HL-60 (cell line): ENCODE results near the gene PRDM5.
A peak's percentile ranks its signal among the peaks of the same experiment; 100 is the strongest.

Experiments used
- DNase-seq, 2 experiments: peaks; one replicate each; pipeline ENCODE4 v3.0.0-alpha.2; 2010 to 2020; ENCODE audit warnings: low read depth in 1 of 2, low spot score in 1 of 2
- H3K27ac ChIP-seq: fragments of 250-450 bp; sonication (Bioruptor Pico); replicated peaks from 2 replicates; pipeline ENCODE4 v1.5.1; 2020; ENCODE audit warnings: mild to moderate bottlenecking, moderate library complexity
- H3K27me3 ChIP-seq: fragments of 250-450 bp; sonication (Bioruptor Pico); 2 replicates; pipeline ENCODE4 v1.5.1; 2021; ENCODE audit warnings: mild to moderate bottlenecking, moderate library complexity; ENCODE audit not compliant: insufficient read depth, poor library complexity, severe bottlenecking
- H3K4me3 ChIP-seq: replicated peaks from 2 replicates; pipeline ENCODE4 v1.5.1; 2011; ENCODE audit warnings: mild to moderate bottlenecking, control low read depth, low read length; ENCODE audit not compliant: insufficient read depth
- GABPA ChIP-seq: IDR thresholded peaks from 2 replicates; pipeline ENCODE4 v1.6.1; 2012; ENCODE audit warnings: low read depth
- POLR2AphosphoS5 ChIP-seq: IDR thresholded peaks from 2 replicates; pipeline ENCODE4 v1.6.1; 2012; ENCODE audit warnings: low read depth
- SPI1 ChIP-seq: IDR thresholded peaks from 2 replicates; pipeline ENCODE4 v1.6.1; 2012; ENCODE audit warnings: low read depth, mild to moderate bottlenecking, borderline replicate concordance
- TF ChIP-seq, protein P1 (sequence below): IDR thresholded peaks from 2 replicates; pipeline ENCODE4 v1.6.1; 2012; ENCODE audit warnings: low read depth; ENCODE audit not compliant: insufficient replicate concordance
- TF ChIP-seq, protein P2 (sequence below): IDR thresholded peaks from one replicate; pipeline ENCODE4 v1.5.1; 2011; ENCODE audit warnings: low read length, control low read depth, inconsistent platforms; ENCODE audit not compliant: insufficient read depth

Gene PRDM5

DNA sequence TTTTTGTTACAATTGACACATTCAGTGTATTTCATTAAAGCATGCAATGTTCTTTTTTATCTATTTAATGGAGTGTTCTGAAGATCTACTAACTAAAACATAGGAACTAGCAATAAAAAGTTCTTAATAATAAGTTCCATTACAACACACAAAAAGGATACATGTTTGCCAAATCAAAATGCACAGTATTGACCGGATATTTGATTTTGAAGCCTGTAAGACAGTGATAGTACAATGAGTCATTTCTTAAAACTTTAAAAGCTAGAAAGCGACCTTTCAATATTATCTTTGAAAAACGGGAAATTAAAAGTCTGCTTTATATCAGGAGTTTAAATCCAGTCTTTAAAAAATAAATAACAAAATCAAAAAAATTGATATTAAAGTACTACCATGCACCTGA, 2.4 kb upstream of the PRDM5 start:
- DNase-seq, result no peak
- H3K27me3 ChIP-seq, result no peaks in the 10 kb centered on the region
- no peak for TF ChIP-seq POLR2AphosphoS5
- TF ChIP-seq, protein P1, sequence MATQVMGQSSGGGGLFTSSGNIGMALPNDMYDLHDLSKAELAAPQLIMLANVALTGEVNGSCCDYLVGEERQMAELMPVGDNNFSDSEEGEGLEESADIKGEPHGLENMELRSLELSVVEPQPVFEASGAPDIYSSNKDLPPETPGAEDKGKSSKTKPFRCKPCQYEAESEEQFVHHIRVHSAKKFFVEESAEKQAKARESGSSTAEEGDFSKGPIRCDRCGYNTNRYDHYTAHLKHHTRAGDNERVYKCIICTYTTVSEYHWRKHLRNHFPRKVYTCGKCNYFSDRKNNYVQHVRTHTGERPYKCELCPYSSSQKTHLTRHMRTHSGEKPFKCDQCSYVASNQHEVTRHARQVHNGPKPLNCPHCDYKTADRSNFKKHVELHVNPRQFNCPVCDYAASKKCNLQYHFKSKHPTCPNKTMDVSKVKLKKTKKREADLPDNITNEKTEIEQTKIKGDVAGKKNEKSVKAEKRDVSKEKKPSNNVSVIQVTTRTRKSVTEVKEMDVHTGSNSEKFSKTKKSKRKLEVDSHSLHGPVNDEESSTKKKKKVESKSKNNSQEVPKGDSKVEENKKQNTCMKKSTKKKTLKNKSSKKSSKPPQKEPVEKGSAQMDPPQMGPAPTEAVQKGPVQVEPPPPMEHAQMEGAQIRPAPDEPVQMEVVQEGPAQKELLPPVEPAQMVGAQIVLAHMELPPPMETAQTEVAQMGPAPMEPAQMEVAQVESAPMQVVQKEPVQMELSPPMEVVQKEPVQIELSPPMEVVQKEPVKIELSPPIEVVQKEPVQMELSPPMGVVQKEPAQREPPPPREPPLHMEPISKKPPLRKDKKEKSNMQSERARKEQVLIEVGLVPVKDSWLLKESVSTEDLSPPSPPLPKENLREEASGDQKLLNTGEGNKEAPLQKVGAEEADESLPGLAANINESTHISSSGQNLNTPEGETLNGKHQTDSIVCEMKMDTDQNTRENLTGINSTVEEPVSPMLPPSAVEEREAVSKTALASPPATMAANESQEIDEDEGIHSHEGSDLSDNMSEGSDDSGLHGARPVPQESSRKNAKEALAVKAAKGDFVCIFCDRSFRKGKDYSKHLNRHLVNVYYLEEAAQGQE, result no peak
- TF ChIP-seq SPI1, result no peak
- TF ChIP-seq, protein P2, sequence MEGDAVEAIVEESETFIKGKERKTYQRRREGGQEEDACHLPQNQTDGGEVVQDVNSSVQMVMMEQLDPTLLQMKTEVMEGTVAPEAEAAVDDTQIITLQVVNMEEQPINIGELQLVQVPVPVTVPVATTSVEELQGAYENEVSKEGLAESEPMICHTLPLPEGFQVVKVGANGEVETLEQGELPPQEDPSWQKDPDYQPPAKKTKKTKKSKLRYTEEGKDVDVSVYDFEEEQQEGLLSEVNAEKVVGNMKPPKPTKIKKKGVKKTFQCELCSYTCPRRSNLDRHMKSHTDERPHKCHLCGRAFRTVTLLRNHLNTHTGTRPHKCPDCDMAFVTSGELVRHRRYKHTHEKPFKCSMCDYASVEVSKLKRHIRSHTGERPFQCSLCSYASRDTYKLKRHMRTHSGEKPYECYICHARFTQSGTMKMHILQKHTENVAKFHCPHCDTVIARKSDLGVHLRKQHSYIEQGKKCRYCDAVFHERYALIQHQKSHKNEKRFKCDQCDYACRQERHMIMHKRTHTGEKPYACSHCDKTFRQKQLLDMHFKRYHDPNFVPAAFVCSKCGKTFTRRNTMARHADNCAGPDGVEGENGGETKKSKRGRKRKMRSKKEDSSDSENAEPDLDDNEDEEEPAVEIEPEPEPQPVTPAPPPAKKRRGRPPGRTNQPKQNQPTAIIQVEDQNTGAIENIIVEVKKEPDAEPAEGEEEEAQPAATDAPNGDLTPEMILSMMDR, result no peak
- no peak for TF ChIP-seq GABPA

DNA sequence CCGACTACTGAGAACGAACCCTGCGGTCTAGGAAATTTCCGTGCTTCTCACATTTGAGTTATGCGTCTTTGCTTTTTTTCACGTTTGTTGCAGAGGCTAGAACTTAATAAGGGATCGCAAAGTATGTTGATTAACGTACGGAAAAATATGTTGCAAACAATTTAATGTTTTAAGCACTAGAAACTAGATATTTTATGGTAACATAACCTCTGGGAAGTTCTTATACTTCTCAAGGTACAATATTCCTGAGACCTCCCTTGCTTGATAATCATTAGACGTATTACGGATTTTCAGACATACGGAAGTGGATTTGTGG, 639 bp upstream of the PRDM5 start:
- Histone ChIP-seq H3K4me3 (peak overlapping the region; percentile 68), H3K27ac (0 out of 2 replicates have a peak overlapping the region, but pooled peaks have one; percentile 1), H3K27me3 (no peaks in the 10 kb centered on the region)
- no peak for DNase-seq
- TF ChIP-seq GABPA, result no peak
- TF ChIP-seq, protein P2, result no peak
- no peak for TF ChIP-seq POLR2AphosphoS5
- TF ChIP-seq SPI1, result no peak
- TF ChIP-seq, protein P1, result no peak

More for the DNA sequence above, 2.4 kb upstream of the PRDM5 start:
- Histone ChIP-seq H3K4me3 (no peak overlapping the region), H3K27ac (no peak overlapping the region)

DNA sequence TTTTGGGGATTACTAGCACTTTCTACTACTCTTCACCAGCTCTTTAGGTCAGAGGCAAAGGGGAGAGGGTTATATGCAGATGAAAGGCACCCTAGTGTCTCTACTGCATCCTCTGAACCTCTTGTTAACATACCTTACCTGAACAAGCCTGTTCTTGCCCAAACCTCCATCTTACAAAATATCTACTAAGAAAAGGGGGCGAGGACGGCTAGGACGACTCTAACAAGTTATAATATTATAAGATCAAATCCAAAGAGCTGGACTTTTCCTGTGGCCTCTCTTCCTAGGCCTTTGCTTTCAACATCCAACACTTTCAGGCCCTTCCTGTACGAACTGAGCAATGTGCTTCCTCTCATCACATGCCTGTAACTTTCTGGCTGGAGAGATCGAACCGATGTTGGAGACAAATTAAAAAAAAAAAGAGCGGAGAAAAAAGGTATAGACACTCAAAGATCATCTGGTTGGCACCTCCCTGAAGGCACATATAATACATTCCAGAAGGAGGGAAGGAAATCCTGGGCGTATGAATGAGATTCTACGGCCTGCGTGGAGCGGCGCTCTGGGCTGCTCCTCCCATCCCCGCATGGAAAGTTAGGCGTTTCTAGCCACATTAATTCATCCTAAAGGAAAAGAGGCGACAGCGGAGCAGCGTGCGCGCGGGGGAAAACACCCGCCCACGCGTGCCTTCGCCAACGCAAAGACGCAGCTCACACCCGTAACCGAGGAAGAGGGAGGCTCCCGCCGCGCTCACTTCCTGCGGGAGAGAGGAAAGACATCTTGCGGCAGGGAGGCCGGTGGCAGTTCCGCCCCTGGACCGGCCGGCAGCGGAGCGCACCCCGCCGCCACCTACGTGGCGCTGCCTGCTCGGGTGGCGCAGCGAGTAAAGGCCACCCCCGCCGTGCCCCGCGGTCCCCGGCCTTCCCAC, 808 bp downstream of the PRDM5 start:
- H3K27ac ChIP-seq, result peak overlapping the region; percentile 37
- DNase-seq, result peak in 1 of 2 experiments; percentile 67
- H3K27me3 ChIP-seq, result no peaks in the 10 kb centered on the region
- peak overlapping the region; percentile 68 for H3K4me3 ChIP-seq
- TF ChIP-seq SPI1 (peak; percentile 61; the same call in 1 of the 2 replicates), POLR2AphosphoS5 (peak; percentile 62), GABPA (0 out of 2 replicates have a peak, but pooled peaks have one; percentile 25)
- TF ChIP-seq, protein P1, result no peak
- TF ChIP-seq, protein P2, result no peak
